HepG2 (cell line): ENCODE data around the gene TMEM135. TPM values are rescaled to one million over a fixed set of nuclear protein-coding genes. Genes with fewer than 3 reads are reported as not detected.

Experiments used
- ERF ChIP-seq: IDR thresholded peaks from 2 replicates; pipeline ENCODE4 v1.6.1; 2018; ENCODE audit warnings: missing biosample characterization, missing genetic modification reagents
- ETV6 ChIP-seq: sonication (generic); formaldehyde crosslinking; conservative IDR thresholded peaks from 2 replicates; pipeline ENCODE4 v1.4.0; 2020; ENCODE audit warnings: missing genetic modification reagents
- HDAC1 ChIP-seq: sonication (generic); formaldehyde crosslinking; IDR thresholded peaks from 2 replicates; pipeline ENCODE4 v1.5.1; 2020; ENCODE audit warnings: mild to moderate bottlenecking, missing genetic modification reagents
- HOXA3 ChIP-seq: sonication (generic); formaldehyde crosslinking; IDR thresholded peaks from 2 replicates; pipeline ENCODE4 v1.5.0; 2020; ENCODE audit warnings: missing genetic modification reagents
- KDM6A ChIP-seq: IDR thresholded peaks from 2 replicates; pipeline ENCODE4 v1.6.1; 2016; ENCODE audit warnings: low read depth
- TBX3 ChIP-seq: fragments of 450-650 bp; IDR thresholded peaks from 2 replicates; pipeline ENCODE4 v1.6.1; 2017; ENCODE audit warnings: antibody characterized with exemption, mild to moderate bottlenecking, inconsistent platforms, borderline replicate concordance
- TOPORS ChIP-seq: sonication (generic); formaldehyde crosslinking; IDR thresholded peaks from 2 replicates; pipeline ENCODE4 v1.8.0; 2023; ENCODE audit warnings: mild to moderate bottlenecking, missing genetic modification reagents
- ZFP90 ChIP-seq: sonication (generic); formaldehyde crosslinking; IDR thresholded peaks from 2 replicates; pipeline ENCODE4 v1.8.0; 2022; ENCODE audit warnings: missing genetic modification reagents, mild to moderate bottlenecking, inconsistent platforms, borderline replicate concordance
- ZKSCAN5 ChIP-seq: sonication (generic); formaldehyde crosslinking; IDR thresholded peaks from 2 replicates; pipeline ENCODE4 v1.5.1; 2020; ENCODE audit warnings: mild to moderate bottlenecking, missing genetic modification reagents
- ZNF101 ChIP-seq: sonication (generic); formaldehyde crosslinking; IDR thresholded peaks from 2 replicates; pipeline ENCODE4 v1.4.0; 2020; ENCODE audit warnings: mild to moderate bottlenecking, low read depth, missing genetic modification reagents, borderline replicate concordance
- ZNF263 ChIP-seq: sonication (generic); formaldehyde crosslinking; IDR thresholded peaks from 2 replicates; pipeline ENCODE4 v1.4.0; 2020; ENCODE audit warnings: missing genetic modification reagents
- ZNF629 ChIP-seq: sonication (generic); formaldehyde crosslinking; conservative IDR thresholded peaks from 2 replicates; pipeline ENCODE4 v1.5.0; 2020; ENCODE audit warnings: missing genetic modification reagents
- ZNF839 ChIP-seq: sonication (generic); formaldehyde crosslinking; IDR thresholded peaks from 2 replicates; pipeline ENCODE4 v1.4.0; 2020; ENCODE audit warnings: missing genetic modification reagents, mild to moderate bottlenecking, borderline replicate concordance
- polyA plus RNA-seq, 8 experiments: library from polyadenylated mRNA; depleted of rRNA in 3 of 8; stranded (reverse) in 7 of 8; unstranded in 1 of 8; fragments of >200 nt; fragmentation: Illumina TruSeq in 4 of 8; extraction: Trizol in 4 of 8; gene quantifications; 2 replicates each; pipeline versions ENCODE4 v1.2.1 to v1.2.3, GENCODE V29; 2011 to 2016; ENCODE audit warnings: low read depth in 4 of 8, missing spikeins in 1 of 8, mixed read lengths in 1 of 8; ENCODE audit not compliant: insufficient read depth in 1 of 8
- total RNA-seq, 5 experiments: library from RNA; depleted of rRNA; stranded (reverse); fragments of >200 nt; fragmentation: Illumina TruSeq; extraction: Trizol; gene quantifications; 2 replicates each; pipeline ENCODE4 v1.2.3, GENCODE V29; 2016; ENCODE audit warnings: low read depth in 1 of 5
- TF ChIP-seq, protein P1 (sequence below): sonication (generic); formaldehyde crosslinking; IDR thresholded peaks from 2 replicates; pipeline ENCODE4 v1.5.0; 2020; ENCODE audit warnings: mild to moderate bottlenecking, missing genetic modification reagents
- TF ChIP-seq, protein P2 (sequence below): sonication (generic); formaldehyde crosslinking; conservative IDR thresholded peaks from 2 replicates; pipeline ENCODE4 v1.4.0; 2020; ENCODE audit warnings: missing genetic modification reagents
- TF ChIP-seq, protein P3 (sequence below): sonication (generic); formaldehyde crosslinking; IDR thresholded peaks from 2 replicates; pipeline ENCODE4 v1.4.0; 2020; ENCODE audit warnings: missing genetic modification reagents
- TF ChIP-seq, protein P4 (sequence below): IDR thresholded peaks from 2 replicates; pipeline ENCODE4 v1.6.1; 2016; ENCODE audit warnings: missing compliant biosample characterization, missing genetic modification reagents, borderline replicate concordance
- TF ChIP-seq, protein P5 (sequence below): sonication (generic); formaldehyde crosslinking; conservative IDR thresholded peaks from 2 replicates; pipeline ENCODE4 v1.8.0; 2022; ENCODE audit warnings: missing genetic modification reagents
- TF ChIP-seq, protein P6 (sequence below): sonication (generic); formaldehyde crosslinking; conservative IDR thresholded peaks from 2 replicates; pipeline ENCODE4 v1.8.0; 2022; ENCODE audit warnings: low read depth, missing genetic modification reagents
- TF ChIP-seq, protein P7 (sequence below): sonication (generic); formaldehyde crosslinking; IDR thresholded peaks from 2 replicates; pipeline ENCODE4 v1.8.0; 2023; ENCODE audit warnings: mild to moderate bottlenecking, missing genetic modification reagents

The TMEM135 gene
- total and polyA plus RNA-seq, 2 of the 13 experiments (the other 11 are each of a cell fraction or from before 2014, with no cell fraction given), result 36.6 to 88.9 TPM

DNA sequence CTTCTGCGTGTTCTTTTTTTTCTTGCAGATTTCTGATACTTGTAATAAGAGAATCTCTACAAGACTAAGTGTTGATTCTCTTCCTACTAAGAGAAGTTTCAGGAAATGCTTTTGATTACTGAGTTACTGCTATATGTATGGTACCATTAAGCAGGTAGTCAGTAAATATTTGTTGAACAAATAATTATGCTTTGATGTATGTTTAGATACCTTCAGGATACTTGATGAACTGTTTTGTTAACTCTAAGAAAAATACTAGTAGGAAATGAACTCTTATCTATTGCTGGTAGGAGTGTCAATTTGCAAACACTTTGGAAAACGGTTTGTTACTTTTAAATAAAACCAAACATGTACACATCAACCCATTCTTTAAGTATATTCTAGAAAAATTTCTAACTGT is 90.6 kb downstream of the TMEM135 start (continued):
- TF ChIP-seq, protein P1, sequence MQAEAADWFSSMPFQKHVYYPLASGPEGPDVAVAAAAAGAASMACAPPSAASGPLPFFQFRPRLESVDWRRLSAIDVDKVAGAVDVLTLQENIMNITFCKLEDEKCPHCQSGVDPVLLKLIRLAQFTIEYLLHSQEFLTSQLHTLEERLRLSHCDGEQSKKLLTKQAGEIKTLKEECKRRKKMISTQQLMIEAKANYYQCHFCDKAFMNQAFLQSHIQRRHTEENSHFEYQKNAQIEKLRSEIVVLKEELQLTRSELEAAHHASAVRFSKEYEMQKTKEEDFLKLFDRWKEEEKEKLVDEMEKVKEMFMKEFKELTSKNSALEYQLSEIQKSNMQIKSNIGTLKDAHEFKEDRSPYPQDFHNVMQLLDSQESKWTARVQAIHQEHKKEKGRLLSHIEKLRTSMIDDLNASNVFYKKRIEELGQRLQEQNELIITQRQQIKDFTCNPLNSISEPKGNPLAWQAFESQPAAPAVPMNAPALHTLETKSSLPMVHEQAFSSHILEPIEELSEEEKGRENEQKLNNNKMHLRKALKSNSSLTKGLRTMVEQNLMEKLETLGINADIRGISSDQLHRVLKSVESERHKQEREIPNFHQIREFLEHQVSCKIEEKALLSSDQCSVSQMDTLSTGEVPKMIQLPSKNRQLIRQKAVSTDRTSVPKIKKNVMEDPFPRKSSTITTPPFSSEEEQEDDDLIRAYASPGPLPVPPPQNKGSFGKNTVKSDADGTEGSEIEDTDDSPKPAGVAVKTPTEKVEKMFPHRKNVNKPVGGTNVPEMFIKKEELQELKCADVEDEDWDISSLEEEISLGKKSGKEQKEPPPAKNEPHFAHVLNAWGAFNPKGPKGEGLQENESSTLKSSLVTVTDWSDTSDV, result no peak
- TF ChIP-seq HDAC1 (CRISPR knock-in tag), result no peak
- TF ChIP-seq KDM6A (CRISPR knock-in tag), result no peak
- no peak for TF ChIP-seq ZKSCAN5 (CRISPR knock-in tag)
- TF ChIP-seq, protein P2, sequence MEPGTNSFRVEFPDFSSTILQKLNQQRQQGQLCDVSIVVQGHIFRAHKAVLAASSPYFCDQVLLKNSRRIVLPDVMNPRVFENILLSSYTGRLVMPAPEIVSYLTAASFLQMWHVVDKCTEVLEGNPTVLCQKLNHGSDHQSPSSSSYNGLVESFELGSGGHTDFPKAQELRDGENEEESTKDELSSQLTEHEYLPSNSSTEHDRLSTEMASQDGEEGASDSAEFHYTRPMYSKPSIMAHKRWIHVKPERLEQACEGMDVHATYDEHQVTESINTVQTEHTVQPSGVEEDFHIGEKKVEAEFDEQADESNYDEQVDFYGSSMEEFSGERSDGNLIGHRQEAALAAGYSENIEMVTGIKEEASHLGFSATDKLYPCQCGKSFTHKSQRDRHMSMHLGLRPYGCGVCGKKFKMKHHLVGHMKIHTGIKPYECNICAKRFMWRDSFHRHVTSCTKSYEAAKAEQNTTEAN (CRISPR knock-in tag), result no peak
- TF ChIP-seq ZNF839 (CRISPR knock-in tag), result no peak
- peak; percentile 79; the same call in 1 of the 2 replicates for TF ChIP-seq ERF (CRISPR knock-in tag)
- TF ChIP-seq, protein P3, sequence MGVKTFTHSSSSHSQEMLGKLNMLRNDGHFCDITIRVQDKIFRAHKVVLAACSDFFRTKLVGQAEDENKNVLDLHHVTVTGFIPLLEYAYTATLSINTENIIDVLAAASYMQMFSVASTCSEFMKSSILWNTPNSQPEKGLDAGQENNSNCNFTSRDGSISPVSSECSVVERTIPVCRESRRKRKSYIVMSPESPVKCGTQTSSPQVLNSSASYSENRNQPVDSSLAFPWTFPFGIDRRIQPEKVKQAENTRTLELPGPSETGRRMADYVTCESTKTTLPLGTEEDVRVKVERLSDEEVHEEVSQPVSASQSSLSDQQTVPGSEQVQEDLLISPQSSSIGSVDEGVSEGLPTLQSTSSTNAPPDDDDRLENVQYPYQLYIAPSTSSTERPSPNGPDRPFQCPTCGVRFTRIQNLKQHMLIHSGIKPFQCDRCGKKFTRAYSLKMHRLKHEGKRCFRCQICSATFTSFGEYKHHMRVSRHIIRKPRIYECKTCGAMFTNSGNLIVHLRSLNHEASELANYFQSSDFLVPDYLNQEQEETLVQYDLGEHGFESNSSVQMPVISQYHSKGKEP, result no peak
- TF ChIP-seq TBX3, result peak; percentile 96
- no peak for TF ChIP-seq ETV6
- TF ChIP-seq ZNF101 (CRISPR knock-in tag), result no peak
- TF ChIP-seq, protein P4, sequence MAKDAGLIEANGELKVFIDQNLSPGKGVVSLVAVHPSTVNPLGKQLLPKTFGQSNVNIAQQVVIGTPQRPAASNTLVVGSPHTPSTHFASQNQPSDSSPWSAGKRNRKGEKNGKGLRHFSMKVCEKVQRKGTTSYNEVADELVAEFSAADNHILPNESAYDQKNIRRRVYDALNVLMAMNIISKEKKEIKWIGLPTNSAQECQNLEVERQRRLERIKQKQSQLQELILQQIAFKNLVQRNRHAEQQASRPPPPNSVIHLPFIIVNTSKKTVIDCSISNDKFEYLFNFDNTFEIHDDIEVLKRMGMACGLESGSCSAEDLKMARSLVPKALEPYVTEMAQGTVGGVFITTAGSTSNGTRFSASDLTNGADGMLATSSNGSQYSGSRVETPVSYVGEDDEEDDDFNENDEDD (CRISPR knock-in tag), result no peak
- TF ChIP-seq, protein P5, sequence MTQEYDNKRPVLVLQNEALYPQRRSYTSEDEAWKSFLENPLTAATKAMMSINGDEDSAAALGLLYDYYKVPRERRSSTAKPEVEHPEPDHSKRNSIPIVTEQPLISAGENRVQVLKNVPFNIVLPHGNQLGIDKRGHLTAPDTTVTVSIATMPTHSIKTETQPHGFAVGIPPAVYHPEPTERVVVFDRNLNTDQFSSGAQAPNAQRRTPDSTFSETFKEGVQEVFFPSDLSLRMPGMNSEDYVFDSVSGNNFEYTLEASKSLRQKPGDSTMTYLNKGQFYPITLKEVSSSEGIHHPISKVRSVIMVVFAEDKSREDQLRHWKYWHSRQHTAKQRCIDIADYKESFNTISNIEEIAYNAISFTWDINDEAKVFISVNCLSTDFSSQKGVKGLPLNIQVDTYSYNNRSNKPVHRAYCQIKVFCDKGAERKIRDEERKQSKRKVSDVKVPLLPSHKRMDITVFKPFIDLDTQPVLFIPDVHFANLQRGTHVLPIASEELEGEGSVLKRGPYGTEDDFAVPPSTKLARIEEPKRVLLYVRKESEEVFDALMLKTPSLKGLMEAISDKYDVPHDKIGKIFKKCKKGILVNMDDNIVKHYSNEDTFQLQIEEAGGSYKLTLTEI (CRISPR knock-in tag), result no peak
- TF ChIP-seq, protein P6, sequence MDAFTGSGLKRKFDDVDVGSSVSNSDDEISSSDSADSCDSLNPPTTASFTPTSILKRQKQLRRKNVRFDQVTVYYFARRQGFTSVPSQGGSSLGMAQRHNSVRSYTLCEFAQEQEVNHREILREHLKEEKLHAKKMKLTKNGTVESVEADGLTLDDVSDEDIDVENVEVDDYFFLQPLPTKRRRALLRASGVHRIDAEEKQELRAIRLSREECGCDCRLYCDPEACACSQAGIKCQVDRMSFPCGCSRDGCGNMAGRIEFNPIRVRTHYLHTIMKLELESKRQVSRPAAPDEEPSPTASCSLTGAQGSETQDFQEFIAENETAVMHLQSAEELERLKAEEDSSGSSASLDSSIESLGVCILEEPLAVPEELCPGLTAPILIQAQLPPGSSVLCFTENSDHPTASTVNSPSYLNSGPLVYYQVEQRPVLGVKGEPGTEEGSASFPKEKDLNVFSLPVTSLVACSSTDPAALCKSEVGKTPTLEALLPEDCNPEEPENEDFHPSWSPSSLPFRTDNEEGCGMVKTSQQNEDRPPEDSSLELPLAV, result no peak
- TF ChIP-seq ZNF629, result no peak
- TF ChIP-seq, protein P7, sequence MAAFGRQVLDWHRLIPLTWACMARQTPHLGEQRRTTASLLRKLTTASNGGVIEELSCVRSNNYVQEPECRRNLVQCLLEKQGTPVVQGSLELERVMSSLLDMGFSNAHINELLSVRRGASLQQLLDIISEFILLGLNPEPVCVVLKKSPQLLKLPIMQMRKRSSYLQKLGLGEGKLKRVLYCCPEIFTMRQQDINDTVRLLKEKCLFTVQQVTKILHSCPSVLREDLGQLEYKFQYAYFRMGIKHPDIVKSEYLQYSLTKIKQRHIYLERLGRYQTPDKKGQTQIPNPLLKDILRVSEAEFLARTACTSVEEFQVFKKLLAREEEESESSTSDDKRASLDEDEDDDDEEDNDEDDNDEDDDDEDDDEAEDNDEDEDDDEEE (CRISPR knock-in tag), result no peak
- no peak for TF ChIP-seq HOXA3
- TF ChIP-seq TOPORS (CRISPR knock-in tag), result no peak
- TF ChIP-seq ZFP90 (CRISPR knock-in tag), result no peak
- TF ChIP-seq ZNF263, result no peak
